ENCODE data around the gene NCAPH2. TPM values are rescaled to one million over a fixed set of nuclear protein-coding genes. Genes with fewer than 3 reads are reported as not detected.
A peak's percentile ranks its signal among the peaks of the same experiment; 100 is the strongest.

NCAPH2 gene
- total and polyA plus RNA-seq, 2 of the 13 experiments (the other 11 are each of a cell fraction or from before 2014, with no cell fraction given) = 28.1 to 64.4 TPM

GRCh38 chr22:50531546-50531961, 23.5 kb downstream of the NCAPH2 start (continued):
- TF ChIP-seq ZBTB25 (CRISPR knock-in tag; IDR thresholded peaks at IDR 0.05) = no peak
- TF ChIP-seq IRX3 (CRISPR knock-in tag; IDR thresholded peaks at IDR 0.05; ENCODE audit: borderline replicate concordance, low read depth) = no peak
- no peak for TF ChIP-seq ZFX (CRISPR knock-in tag; IDR thresholded peaks at IDR 0.05; ENCODE audit: low read depth)
- no peak for TF ChIP-seq SMAD1 (CRISPR knock-in tag; IDR thresholded peaks at IDR 0.05; ENCODE audit: borderline replicate concordance, low read depth)
- TF ChIP-seq SNAI1 (CRISPR knock-in tag; IDR thresholded peaks at IDR 0.05; ENCODE audit: borderline replicate concordance) = no peak
- TF ChIP-seq ZNF879 (CRISPR knock-in tag; IDR thresholded peaks at IDR 0.05) = no peak
- TF ChIP-seq IKZF5 (CRISPR knock-in tag; IDR thresholded peaks at IDR 0.05) = 0 out of 2 replicates have a peak, but pooled peaks have one; percentile 15
- TF ChIP-seq ARNT (IDR thresholded peaks at IDR 0.05) = no peak
- TF ChIP-seq KDM1A (CRISPR knock-in tag; IDR thresholded peaks at IDR 0.05) = no peak
- TF ChIP-seq RBM22 (optimal IDR thresholded peaks at IDR 0.05; ENCODE audit: low read length) = no peak
- TF ChIP-seq ZIK1 (CRISPR knock-in tag; IDR thresholded peaks at IDR 0.05; ENCODE audit: borderline replicate concordance, low read depth) = no peak
- no peak for TF ChIP-seq HINFP (CRISPR knock-in tag; IDR thresholded peaks at IDR 0.05; ENCODE audit: low read depth)
- TF ChIP-seq ARHGAP35 (CRISPR knock-in tag; IDR thresholded peaks at IDR 0.05; ENCODE audit: borderline replicate concordance) = no peak
- TF ChIP-seq ZNF710 (CRISPR knock-in tag; IDR thresholded peaks at IDR 0.05; ENCODE audit: borderline replicate concordance) = no peak; the same call in 1 of the 2 replicates
- TF ChIP-seq TOPORS (CRISPR knock-in tag; IDR thresholded peaks at IDR 0.05) = no peak
- TF ChIP-seq ZFAT (CRISPR knock-in tag; conservative IDR thresholded peaks at IDR 0.05) = no peak
- TF ChIP-seq BRD4 (CRISPR knock-in tag; IDR thresholded peaks at IDR 0.05) = no peak
- no peak for TF ChIP-seq JUND (CRISPR knock-in tag; IDR thresholded peaks at IDR 0.05)
- 0 out of 2 replicates have a peak, but pooled peaks have one; percentile 39 for TF ChIP-seq ZNF782 (CRISPR knock-in tag; IDR thresholded peaks at IDR 0.05; ENCODE audit: borderline replicate concordance)
- no peak for TF ChIP-seq NFYB (CRISPR knock-in tag; IDR thresholded peaks at IDR 0.05)
- no peak for TF ChIP-seq TMF1 (CRISPR knock-in tag; IDR thresholded peaks at IDR 0.05; ENCODE audit: low read depth)
- no peak for TF ChIP-seq SIX4 (CRISPR knock-in tag; IDR thresholded peaks at IDR 0.05)
- TF ChIP-seq NR3C1 (CRISPR knock-in tag; IDR thresholded peaks at IDR 0.05) = no peak
- TF ChIP-seq TFAP4 (IDR thresholded peaks at IDR 0.05; ENCODE audit: borderline replicate concordance, low read depth) = no peak
- TF ChIP-seq ZSCAN21 (CRISPR knock-in tag; IDR thresholded peaks at IDR 0.05; ENCODE audit: borderline replicate concordance) = no peak
- no peak for TF ChIP-seq HHEX (CRISPR knock-in tag; IDR thresholded peaks at IDR 0.05)
- no peak for TF ChIP-seq SATB2 (CRISPR knock-in tag; IDR thresholded peaks at IDR 0.05)

All from HepG2 (cell line).